Activated CD4-positive, alpha-beta T cell treated with anti-CD3 and anti-CD28 coated beads, Interleukin-2, Interleukin-4, amounts not matched to agents 100 ng/mL and 50 ng/mL, durations not matched to agents 16 hours and 8 hours (primary cell): ENCODE data around the gene STT3A.

Source experiments
- DNase-seq: peaks from one replicate; pipeline ENCODE4 v3.0.0-alpha.2; 2020; ENCODE audit warnings: low spot score

STT3A gene

DNA sequence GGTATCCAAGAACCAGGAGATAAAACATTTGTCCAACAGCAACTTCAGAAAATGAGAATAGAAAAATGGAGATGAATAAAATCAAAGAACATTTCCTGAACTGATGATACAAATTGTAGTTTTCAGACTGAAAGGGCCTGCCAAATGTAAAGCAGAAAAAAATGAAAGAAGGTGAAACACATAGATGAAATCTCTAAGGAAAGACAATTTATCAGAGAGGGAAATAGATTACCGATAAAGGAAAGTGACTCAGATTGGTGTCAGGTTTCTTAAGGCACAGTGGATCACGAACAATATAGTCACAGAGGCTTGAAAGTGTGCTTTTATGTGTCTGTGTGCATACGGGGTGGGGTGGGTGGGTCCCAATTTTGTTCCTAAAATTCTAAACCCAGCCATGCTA is 4.1 kb upstream of the STT3A start:
- DNase-seq, result peak; percentile 33

DNA sequence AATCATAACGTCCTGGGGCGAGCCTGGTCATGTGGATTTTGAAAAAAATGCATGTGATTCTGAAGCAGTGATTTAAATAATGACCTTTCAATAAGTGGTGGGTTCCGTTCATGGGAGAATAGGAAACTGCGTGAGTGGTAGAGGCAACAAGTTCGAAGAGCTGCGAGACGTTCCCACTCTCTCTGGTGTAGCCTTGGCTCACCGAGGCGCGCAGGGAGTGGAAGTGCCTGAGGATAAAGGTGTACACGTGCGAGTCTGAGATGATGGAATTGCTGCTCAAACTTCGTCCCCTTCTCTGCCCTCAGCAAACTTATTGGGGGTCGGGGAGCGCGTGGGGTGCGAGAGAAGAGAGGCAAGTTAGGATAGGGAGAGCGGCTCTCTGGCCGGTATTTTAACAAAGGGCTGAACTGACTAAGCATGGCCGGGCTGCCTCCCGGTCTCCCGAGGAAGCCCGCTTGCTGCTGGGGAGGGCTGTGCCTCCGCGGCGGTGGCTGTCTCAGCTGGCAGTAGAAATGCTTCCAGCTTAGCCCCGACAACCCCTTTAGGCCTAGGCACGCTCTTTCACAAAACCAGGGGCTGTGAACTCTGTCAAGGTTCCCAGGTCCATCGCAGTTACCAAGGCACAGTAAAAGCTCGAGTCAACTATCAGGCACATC is 875 bp upstream of the STT3A start:
- DNase-seq, result peak; percentile 35

DNA sequence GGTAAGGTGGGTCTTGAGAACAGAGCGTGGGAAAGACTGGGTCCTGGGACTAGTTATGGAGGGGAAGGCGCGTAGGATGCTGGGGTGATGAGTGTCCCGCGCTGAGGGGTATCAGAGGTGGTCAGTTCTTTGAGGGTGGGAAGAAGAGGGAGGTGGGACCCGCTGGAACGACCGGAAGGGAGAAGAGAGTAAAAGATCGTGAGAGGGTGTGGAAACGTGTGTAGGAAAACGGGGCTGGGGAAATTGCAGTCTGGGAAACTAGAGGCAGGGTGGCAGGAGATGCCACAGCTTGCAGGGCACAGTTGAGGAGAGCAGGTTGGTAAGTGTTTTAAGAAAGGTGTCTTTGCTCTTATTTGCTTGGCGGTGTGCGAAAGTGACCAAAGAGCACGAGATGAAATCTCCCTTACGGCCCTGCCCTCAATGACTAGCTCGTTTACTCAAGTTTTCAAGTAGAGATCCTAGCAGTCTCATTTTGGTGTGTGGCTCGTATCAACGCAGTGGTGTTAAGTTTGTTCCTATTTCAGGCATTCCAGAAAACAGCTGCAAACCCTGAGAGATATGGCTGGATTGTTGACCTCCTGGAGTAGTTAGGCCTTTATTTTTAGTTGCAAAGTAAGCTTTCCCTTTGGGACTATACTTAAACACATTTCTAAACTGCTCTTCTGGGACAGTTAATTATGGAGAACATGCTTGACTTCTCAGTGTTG is 615 bp downstream of the STT3A start:
- peak; percentile 17 for DNase-seq

DNA sequence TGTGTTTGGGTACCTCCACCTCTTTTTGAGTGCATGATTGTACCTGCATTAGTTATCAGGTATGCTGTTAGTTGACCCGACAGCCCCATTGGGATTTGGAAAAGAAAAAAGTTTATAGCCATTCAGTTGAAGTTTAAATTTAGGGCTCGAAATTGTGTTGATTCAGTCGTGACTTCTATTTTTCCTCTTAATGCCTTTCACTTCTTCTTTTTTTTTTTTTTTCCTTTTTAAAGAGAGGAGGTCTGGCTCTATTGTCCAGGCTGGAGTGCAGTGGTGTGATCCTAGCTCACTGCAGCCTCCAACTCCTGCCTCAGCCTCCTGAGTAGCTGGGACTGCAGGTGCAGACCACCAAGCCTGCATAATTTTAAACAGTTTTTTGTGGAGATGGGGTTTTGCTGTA is 2.3 kb downstream of the STT3A start:
- DNase-seq, result no peak

DNA sequence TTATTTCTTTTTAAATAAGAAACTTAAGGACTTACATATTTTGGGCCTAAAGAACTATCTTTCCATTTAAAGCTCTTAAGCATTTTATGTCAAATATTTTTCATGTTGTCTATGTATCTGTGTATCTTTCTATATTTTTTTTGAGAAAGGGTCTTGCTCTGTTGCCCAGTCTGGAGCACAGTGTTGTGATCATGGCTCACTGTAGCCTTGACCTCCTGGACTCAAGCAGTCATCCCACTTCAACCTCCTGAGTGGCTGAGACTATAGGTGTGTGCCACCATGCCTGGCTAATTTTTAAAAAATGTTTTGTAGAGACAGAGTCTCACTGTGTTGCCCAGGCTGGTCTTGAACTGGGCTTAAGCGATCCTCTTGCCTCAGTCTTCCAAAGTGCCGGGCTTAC is 8.0 kb downstream of the STT3A start:
- DNase-seq, result no peak

DNA sequence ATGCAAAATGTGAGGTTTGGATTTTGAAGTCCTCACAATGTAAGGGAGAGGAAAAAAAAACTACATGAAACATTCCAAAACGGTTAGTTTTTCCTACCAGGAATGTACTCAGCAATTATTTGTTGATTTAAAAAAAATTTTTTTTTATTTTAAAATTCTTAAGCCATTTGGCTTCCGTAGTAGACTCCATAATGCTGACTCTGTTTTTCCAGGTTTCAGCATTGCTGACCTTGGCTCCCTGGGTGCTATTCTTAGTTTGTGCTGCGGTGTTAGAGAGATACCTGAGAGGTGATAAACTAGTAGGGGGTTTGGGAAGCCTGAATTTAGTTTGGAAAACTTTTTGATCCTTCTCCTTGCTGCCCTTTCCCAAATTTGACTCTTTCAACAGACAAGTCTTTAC is 10.6 kb downstream of the STT3A start:
- no peak for DNase-seq

DNA sequence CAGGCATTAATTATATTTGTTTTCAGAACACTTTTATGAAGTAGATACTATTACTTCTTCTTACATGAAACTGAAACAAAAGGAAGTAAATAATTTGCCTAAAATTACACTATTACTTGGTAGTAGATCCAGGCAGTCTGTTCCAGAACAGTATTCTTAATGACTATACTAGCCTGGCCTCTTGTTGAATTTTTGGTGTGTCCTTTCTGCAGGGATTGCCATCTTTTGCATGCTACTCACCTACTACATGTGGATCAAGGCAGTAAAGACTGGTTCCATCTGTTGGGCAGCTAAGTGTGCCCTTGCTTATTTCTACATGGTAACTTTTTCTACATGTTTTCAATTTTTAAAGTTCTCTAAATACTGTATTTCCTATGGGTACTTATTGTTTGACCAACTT is 12.8 kb downstream of the STT3A start:
- no peak for DNase-seq

DNA sequence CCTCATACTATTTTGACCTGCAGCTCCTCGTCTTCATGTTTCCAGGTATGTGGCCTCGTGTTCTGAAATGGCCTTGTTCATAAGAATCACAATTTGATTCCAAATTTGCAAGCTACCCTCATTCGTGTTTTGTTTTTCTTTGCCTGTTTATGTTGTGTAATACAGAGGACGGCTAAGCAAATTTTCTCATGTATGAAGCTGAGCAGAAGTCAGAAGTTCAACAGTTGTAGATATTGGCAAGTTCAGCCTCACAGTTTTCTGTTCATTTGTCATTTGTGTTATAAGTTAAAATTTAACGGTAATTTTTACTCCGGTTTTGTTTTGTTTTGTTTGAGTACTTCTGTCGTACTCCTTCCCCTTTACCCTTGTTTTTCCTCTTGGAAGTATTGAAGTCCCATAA is 16.9 kb downstream of the STT3A start:
- no peak for DNase-seq

DNA sequence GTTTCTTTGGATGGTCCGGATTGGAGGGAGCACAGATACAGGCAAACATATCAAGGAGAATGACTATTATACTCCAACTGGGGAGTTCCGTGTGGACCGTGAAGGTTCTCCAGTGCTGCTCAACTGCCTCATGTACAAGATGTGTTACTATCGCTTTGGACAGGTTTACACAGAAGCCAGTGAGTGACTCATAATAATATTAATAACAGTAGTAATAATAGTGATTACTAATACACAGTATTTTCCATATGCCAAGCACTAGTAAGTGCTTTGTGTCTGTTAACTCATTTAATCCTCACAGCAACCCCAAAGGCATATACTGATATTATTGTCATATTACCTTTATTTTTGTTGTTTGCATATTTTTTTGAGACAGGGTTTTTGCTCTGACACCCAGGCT is 25.7 kb downstream of the STT3A start:
- no peak for DNase-seq

DNA sequence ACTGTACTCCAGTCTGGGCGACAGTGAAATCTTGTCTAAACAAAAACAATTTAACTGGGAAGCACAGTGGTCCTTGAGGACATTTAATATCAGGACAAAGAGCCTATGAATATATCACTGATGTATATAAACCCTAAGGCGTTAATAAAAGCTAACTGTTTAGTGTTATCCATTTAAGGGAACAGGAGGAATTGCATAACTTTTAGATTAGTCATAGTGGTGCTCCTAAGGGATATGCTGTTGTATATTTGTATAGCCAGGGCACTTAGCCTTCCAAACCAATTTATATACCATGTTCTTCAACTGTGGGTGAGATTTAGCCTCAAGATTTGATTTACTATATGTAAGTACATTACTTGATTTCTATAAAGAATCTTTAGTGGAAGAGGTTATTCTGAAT is 29.3 kb downstream of the STT3A start:
- no peak for DNase-seq

DNA sequence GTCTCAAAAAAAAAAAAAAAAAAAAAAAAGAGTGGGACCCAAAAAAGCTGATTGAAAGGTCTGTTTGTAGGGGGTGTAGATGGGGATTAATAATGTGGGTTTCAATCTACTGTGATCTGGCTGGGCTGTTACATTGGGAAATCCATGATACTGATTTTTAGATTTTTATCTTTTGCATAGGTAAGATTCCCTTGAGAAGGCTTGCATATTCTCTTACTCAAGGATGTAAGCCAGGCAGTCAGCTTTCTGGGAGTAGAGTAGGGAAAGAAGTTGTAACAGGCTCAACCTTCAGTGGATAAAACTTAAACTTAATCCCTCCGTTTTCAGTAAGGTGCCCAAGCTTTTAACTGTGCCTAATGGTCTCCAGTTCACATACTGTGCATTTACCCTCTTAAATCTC is 30.4 kb downstream of the STT3A start:
- no peak for DNase-seq

DNA sequence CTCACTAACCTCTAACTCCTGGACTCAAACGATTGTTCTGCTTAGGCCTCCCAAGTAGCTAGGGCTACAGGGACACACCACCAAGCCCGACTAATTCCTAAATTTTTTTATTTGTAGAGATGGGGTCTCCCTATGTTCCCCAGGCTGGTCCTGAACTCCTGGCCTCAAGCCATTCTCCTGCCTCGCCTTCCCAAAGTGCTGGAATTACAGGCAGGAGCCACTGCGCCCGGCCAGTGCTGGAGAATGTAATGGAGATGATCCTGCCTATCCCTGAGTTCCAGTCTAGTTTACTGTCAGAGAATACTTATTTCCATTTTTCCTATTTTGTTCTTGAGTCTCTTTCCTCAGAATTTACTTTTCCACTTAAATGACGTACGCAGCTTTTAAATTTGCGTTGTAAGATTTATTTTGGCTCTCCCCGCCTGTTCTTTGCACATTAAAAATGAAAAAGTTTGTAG is 32.1 kb downstream of the STT3A start, which contains the start of gene CHEK1:
CHEK1 (plus strand) TSS at position 408 of the 458 bp plus-strand sequence. CDS start 1,606 bp downstream, outside the sequence.
- no peak for DNase-seq

DNA sequence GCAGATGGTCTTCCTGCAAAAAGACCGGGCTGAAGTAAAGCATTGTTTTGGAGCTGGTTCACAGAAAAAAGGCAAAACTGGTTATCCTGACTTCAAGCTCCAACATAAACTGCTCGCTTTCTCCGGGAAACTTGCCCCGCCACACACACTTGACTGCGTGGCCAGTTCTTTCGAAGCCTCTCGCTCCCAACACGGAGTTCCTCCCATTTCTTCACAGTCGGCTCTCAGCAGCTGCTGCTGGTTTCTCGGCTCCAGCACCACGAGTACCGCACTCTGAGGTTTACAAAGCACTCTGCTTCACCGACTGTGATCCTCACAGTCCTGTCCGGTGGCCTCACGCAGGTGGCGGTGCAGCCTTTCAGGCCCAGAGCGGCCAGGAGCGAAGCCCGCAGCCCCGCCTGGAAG is 32.6 kb downstream of the STT3A start:
- no peak for DNase-seq

DNA sequence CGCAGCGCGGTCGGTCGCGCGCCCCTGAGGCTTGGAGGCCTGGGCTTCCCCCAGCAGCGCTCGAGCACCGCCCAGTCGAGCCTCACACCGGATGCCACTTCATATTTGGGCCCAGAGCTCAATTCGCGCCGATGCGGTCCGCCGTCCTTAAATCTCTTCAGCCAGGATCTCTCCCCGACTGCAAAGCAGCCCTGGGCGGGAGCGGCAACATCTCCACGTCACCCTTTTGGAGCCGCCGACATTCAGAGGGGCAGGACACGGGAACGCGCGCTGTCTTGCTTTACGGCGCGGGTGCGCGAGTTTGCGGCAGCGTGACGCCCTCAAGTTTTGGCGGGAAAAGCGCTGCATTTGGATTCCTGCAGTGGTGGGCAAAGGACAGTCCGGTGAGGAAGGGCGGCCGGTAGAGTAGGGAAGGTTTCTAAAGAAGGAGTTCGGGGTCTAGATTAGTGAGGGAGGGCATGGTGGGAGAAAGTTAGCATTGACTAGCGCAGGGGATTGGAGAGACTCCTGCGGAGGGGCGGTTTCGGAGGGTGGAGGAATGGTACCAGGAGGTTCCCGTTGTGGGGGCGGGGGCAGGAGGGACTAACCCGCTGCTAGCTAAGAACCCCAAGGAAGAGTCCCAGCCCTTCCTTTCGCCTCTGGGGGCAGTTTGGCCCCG is 33.1 kb downstream of the STT3A start:
- peak; percentile 93 for DNase-seq

DNA sequence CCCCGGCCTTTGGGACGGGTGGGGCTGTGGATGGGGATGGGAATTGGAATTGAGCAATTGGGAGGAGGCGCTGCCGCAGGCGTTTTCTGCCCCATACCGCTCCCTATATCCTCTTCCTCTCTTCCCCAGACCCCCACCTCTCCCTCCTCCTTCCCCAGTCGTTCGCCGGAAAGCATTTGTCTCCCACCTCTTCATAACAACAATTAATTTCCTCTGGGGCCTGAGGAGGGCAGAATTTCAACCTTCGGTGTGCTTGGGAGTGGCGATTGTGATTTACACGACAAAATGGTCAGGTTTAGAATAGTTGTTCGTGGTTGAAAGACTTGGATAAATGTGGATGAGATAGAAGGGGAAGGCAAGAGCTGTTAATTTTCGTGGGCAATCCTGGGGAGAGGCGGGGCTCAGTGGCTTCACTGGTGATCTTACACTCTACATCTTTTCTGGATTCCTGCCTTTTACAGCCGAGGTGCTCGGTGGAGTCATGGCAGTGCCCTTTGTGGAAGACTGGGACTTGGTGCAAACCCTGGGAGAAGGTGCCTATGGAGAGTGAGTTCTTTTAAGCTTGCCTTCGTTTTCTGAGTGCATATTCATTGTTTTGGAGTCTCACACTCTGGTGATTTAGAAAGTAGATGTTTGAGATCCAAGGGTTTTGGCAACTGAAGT is 33.8 kb downstream of the STT3A start:
- peak; percentile 27 for DNase-seq

DNA sequence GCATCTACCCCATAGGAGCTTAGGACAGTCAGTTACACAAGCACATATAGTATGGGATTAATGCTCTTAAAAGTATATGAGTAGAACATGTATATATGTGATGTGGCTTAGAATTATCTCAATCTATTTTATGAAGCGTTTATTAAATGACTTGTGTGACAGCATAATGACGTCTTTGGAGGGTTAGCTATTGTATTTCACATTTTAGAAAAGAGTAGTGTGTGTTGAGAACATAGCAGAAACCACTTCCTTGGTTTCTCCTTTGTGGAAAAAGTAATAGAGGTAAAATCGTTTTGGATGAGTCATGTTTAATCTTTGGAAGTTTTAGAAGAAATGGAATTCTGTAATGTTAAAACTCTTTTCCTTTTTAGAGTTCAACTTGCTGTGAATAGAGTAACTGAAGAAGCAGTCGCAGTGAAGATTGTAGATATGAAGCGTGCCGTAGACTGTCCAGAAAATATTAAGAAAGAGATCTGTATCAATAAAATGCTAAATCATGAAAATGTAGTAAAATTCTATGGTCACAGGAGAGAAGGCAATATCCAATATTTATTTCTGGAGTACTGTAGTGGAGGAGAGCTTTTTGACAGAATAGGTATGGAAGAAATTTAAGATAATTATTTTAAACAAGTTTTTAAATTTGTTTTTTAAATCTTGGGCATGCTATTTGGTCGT is 34.7 kb downstream of the STT3A start:
- no peak for DNase-seq

DNA sequence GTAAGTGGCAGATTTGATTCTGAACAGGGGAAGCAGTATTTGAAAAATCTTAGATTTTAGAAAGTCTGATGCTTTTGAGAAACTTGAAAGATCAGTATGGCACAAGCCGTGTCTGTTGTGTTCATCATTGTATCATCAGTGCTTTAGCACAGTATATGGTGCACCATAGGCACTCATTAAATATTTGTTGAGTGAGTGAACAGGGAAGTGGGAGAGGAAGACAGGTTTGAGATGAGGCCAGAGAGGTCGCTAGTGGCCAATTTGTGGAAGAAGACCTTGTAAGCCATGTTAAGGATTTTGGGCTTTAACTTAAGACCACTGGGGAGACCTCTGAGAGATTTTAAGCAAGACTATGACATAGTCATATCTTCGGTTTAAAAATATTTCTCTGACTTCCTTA is 45.2 kb downstream of the STT3A start:
- no peak for DNase-seq

DNA sequence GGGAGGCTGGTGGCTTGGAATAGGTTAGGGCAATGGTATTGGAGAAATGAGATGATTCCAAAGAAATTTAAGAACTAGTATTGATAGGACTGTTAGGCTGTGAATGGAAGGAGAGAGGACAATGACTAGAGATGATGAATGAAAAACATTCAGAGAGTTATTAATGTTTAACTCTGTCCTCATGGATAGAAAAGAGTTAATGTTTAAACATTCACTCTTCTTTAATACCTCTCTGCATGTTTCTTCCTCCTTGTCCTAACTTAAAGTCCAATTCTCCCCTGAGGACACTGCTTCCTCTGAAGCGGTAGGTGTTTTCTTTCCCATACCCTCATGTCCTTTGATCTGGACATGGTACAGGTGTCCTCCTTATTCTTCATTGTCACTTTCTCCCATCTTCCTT is 45.7 kb downstream of the STT3A start:
- DNase-seq, result no peak

DNA sequence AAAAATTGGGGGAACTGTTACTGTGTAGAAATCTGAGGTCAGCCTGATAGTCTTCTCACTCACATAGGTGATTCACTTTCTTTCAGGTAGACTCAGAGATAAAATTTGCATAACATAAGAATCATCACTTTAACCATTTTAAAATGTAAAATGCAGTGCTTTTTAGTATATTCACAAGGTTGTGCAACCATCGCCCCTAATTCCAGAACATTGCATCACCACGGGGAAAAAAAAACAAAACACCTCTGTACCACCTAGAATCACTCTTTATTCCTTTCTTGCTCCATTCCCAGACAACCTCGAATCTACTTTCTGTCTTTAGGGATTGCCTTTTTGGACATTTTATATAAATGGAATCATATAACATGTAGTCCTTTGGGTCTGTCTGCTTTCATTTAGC is 53.2 kb downstream of the STT3A start:
- no peak for DNase-seq

DNA sequence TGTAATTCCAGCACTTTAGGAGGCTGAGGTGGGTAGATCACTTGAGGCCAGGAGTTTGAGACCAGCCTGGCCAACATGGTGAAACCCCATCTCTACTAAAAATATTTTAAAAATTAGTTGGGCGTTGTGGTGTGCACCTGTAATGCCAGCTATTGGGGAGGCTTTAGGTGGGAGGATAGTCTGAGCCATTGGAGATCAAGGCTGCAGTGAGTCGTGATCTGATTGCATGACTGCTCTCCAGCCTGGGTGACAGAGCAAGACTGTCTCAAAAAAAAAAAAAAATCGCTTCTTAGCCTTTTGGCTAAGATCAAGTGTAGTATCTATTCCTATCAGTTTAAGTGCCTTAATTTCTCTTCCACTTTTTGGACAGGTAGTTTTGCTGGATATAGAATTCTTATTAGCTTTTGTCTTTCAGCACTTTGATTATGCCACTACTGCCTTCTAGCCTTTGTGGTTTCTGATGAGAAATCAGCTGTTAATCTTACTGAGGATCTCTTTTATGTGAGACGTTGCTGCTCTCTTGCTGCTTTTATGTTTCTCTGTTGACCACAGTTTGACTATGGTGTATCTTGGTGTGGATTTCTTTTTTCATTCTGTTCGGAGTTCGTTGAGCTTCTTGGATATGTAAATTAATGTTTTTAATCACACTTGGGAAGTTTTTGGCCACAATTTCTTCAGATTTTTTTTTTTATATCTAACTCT is 57.0 kb downstream of the STT3A start:
- no peak for DNase-seq

DNA sequence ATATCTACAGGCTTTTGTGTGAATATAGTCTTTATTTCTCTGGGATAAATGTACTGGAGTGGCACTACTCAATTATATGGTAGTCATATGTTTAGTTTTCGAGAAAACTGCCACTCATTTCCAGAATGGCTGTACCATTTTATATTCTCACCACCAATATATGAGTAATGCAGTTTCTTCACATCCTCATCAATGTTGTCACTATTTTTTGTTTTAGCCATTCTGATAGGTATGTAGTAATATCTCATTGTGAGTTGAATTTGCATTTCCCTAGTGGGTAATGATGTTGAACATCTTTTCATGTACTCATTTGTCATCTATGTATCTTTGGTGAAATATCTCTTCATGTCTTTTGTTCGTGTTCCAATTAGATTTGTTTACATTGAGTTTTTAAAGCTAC is 70.0 kb downstream of the STT3A start:
- peak; percentile 24 for DNase-seq

DNA sequence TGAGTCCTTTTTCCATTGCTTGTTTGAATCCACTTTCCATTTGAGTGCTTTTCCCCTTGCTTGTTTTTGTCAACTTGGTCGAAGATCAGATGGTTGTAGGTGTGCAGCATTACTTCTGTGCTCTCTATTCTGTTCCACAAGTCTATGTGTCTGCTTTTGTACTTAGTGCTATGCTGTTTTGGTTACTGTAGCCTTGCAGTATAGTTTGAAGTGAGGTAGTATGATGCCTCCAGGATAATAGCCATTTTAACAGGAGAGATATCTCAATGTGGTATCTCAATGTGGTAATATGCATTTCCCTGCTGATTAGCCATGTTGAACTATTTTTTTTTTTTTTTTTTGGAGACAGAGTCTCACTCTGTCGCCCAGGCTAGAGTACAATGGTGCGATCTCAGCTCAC is 71.3 kb downstream of the STT3A start:
- DNase-seq, result peak; percentile 21
